T-helper 2 cell treated with Interferon-gamma antibody and Interleukin-4, amounts not matched to agents 5 μg/mL and 100 μg/mL, for 36 hours (primary cell): ENCODE measurements around the gene FFAR1.

Experiments
- DNase-seq: peaks from one replicate; pipeline ENCODE4 v3.0.0; 2021; ENCODE audit warnings: low spot score
- H3K27ac Mint-ChIP-seq: one replicate; pipeline ENCODE4 v1.8.0; 2021; ENCODE audit warnings: mild to moderate bottlenecking, mixed read lengths
- H3K27me3 Mint-ChIP-seq: one replicate; pipeline ENCODE4 v1.8.0; 2021; ENCODE audit warnings: low read depth, mixed read lengths
- H3K36me3 Mint-ChIP-seq: one replicate; pipeline ENCODE4 v1.8.0; 2021; ENCODE audit warnings: low read depth, mixed read lengths
- H3K4me1 Mint-ChIP-seq: one replicate; pipeline ENCODE4 v1.8.0; 2021; ENCODE audit warnings: low read depth, mixed read lengths
- H3K4me3 Mint-ChIP-seq: one replicate; pipeline ENCODE4 v1.8.0; 2022; ENCODE audit warnings: mild to moderate bottlenecking, moderate library complexity, mixed read lengths
- H3K9me3 Mint-ChIP-seq: one replicate; pipeline ENCODE4 v1.8.0; 2021; ENCODE audit warnings: mixed read lengths

Gene FFAR1

GRCh38 chr19:35341565-35342225, 6.0 kb upstream of the FFAR1 start:
- no peak overlapping the region for H3K4me3 Mint-ChIP-seq
- peaks cover 10% of the 10 kb centered on the region for H3K4me1 Mint-ChIP-seq
- H3K9me3 Mint-ChIP-seq = no peaks in the 10 kb centered on the region
- no peak for DNase-seq
- H3K36me3 Mint-ChIP-seq = no peaks in the 10 kb centered on the region
- peaks cover 2% of the 10 kb centered on the region for H3K27me3 Mint-ChIP-seq
- no peak overlapping the region for H3K27ac Mint-ChIP-seq

GRCh38 chr19:35342430-35342829, 5.3 kb upstream of the FFAR1 start:
- Mint-ChIP-seq H3K4me1 (peaks cover 17% of the 10 kb centered on the region), H3K36me3 (no peaks in the 10 kb centered on the region), H3K27me3 (peaks cover 2% of the 10 kb centered on the region), H3K27ac (no peak overlapping the region), H3K4me3 (no peak overlapping the region), H3K9me3 (no peaks in the 10 kb centered on the region)
- no peak for DNase-seq

- Mint-ChIP-seq H3K9me3 (no peaks in the 10 kb centered on the region), H3K4me3 (no peak overlapping the region), H3K4me1 (peaks cover 26% of the 10 kb centered on the region), H3K27ac (no peak overlapping the region), H3K36me3 (no peaks in the 10 kb centered on the region), H3K27me3 (peaks cover 2% of the 10 kb centered on the region)
- DNase-seq = no peak
Measured at GRCh38 chr19:35344511-35345031, 3.1 kb upstream of the FFAR1 start.

GRCh38 chr19:35345671-35346111, 2.0 kb upstream of the FFAR1 start:
- Mint-ChIP-seq H3K36me3 (no peaks in the 10 kb centered on the region), H3K27me3 (peaks cover 2% of the 10 kb centered on the region), H3K4me1 (peaks cover 26% of the 10 kb centered on the region), H3K4me3 (no peak overlapping the region), H3K9me3 (no peaks in the 10 kb centered on the region), H3K27ac (no peak overlapping the region)
- DNase-seq = no peak

- Mint-ChIP-seq H3K4me1 (peaks cover 26% of the 10 kb centered on the region), H3K27ac (peak overlapping the region; percentile 82), H3K27me3 (peaks cover 2% of the 10 kb centered on the region), H3K4me3 (peak overlapping the region; percentile 74), H3K36me3 (no peaks in the 10 kb centered on the region), H3K9me3 (no peaks in the 10 kb centered on the region)
- DNase-seq = peak; percentile 70
Measured at GRCh38 chr19:35346193-35347052, 1.3 kb upstream of the FFAR1 start.

GRCh38 chr19:35347930-35348298, 212 bp downstream of the FFAR1 start:
- H3K4me3 Mint-ChIP-seq = peak overlapping the region; percentile 74
- no peaks in the 10 kb centered on the region for H3K36me3 Mint-ChIP-seq
- H3K27ac Mint-ChIP-seq = peak overlapping the region; percentile 82
- no peaks in the 10 kb centered on the region for H3K27me3 Mint-ChIP-seq
- DNase-seq = no peak
- peaks cover 29% of the 10 kb centered on the region for H3K4me1 Mint-ChIP-seq
- H3K9me3 Mint-ChIP-seq = no peaks in the 10 kb centered on the region

GRCh38 chr19:35348911-35349611, 1.4 kb downstream of the FFAR1 start:
- no peaks in the 10 kb centered on the region for H3K27me3 Mint-ChIP-seq
- H3K4me1 Mint-ChIP-seq = peaks cover 30% of the 10 kb centered on the region
- no peaks in the 10 kb centered on the region for H3K9me3 Mint-ChIP-seq
- no peak overlapping the region for H3K27ac Mint-ChIP-seq
- no peak overlapping the region for H3K4me3 Mint-ChIP-seq
- no peak for DNase-seq
- H3K36me3 Mint-ChIP-seq = no peaks in the 10 kb centered on the region

- no peaks in the 10 kb centered on the region for H3K9me3 Mint-ChIP-seq
- no peak overlapping the region for H3K4me3 Mint-ChIP-seq
- no peaks in the 10 kb centered on the region for H3K27me3 Mint-ChIP-seq
- peaks cover 30% of the 10 kb centered on the region for H3K4me1 Mint-ChIP-seq
- no peak for DNase-seq
- no peak overlapping the region for H3K27ac Mint-ChIP-seq
- H3K36me3 Mint-ChIP-seq = no peaks in the 10 kb centered on the region
Measured at GRCh38 chr19:35349614-35350521, 2.2 kb downstream of the FFAR1 start.

GRCh38 chr19:35350591-35350990, 2.9 kb downstream of the FFAR1 start:
- Mint-ChIP-seq H3K9me3 (no peaks in the 10 kb centered on the region), H3K36me3 (no peaks in the 10 kb centered on the region), H3K4me3 (no peak overlapping the region), H3K4me1 (peaks cover 30% of the 10 kb centered on the region), H3K27ac (no peak overlapping the region), H3K27me3 (no peaks in the 10 kb centered on the region)
- no peak for DNase-seq

GRCh38 chr19:35351411-35352176, 3.9 kb downstream of the FFAR1 start:
- DNase-seq = no peak
- no peaks in the 10 kb centered on the region for H3K9me3 Mint-ChIP-seq
- H3K4me3 Mint-ChIP-seq = no peak overlapping the region
- no peaks in the 10 kb centered on the region for H3K27me3 Mint-ChIP-seq
- peaks cover 22% of the 10 kb centered on the region for H3K4me1 Mint-ChIP-seq
- H3K27ac Mint-ChIP-seq = no peak overlapping the region
- no peaks in the 10 kb centered on the region for H3K36me3 Mint-ChIP-seq

- no peak for DNase-seq
- Mint-ChIP-seq H3K4me3 (no peak overlapping the region), H3K4me1 (peaks cover 17% of the 10 kb centered on the region), H3K27ac (no peak overlapping the region), H3K9me3 (no peaks in the 10 kb centered on the region), H3K27me3 (no peaks in the 10 kb centered on the region), H3K36me3 (no peaks in the 10 kb centered on the region)
Measured at GRCh38 chr19:35352177-35352447, 4.4 kb downstream of the FFAR1 start.

- Mint-ChIP-seq H3K36me3 (no peaks in the 10 kb centered on the region), H3K27me3 (no peaks in the 10 kb centered on the region), H3K27ac (no peak overlapping the region), H3K4me1 (peaks cover 13% of the 10 kb centered on the region), H3K4me3 (no peak overlapping the region), H3K9me3 (no peaks in the 10 kb centered on the region)
- peak; percentile 71 for DNase-seq
Measured at GRCh38 chr19:35352448-35353304, 5.0 kb downstream of the FFAR1 start.
